GM12878 (cell line): ENCODE data around the gene CDYL. TPM values are rescaled to one million over a fixed set of nuclear protein-coding genes. Genes with fewer than 3 reads are reported as not detected.

Experiments
- ATAC-seq: fragments of 200-7000 bp; cut with Tn5 transposase; 3 replicates; pipeline ENCODE4 v1.9.1; 2020; ENCODE audit warnings: mild to moderate bottlenecking, moderate library complexity
- BruUV-seq: library from RNA; stranded (reverse); fragments of 400-500 nt; replicated peaks from 2 replicates; lab custom pipeline; 2021; lab: Mats Ljungman, UMichigan
- CTCF ChIA-PET: fragments of 300-600 bp; sonication (Branson Sonifier 250); formaldehyde crosslinking; extraction: SDS; loops from one replicate; lab custom pipeline; 2021; ENCODE audit warnings: inconsistent platforms; lab: Yijun Ruan, JAX
- POLR2A ChIA-PET: fragments of 350-600 bp; formaldehyde crosslinking; extraction: SDS; loops from one replicate; lab custom pipeline; 2021; ENCODE audit warnings: inconsistent platforms; lab: Charles Lee
- RAD21 ChIA-PET: fragments of 300-600 bp; sonication (Branson Sonifier 250); formaldehyde crosslinking; loops from one replicate; lab custom pipeline; 2023; ENCODE audit warnings: antibody characterized with exemption; ENCODE audit not compliant: unreplicated experiment; lab: Charles Lee
- SMC1A ChIA-PET: fragments of 300-600 bp; sonication (Branson Sonifier 250); formaldehyde crosslinking; loops from one replicate; lab custom pipeline; 2023; ENCODE audit not compliant: unreplicated experiment, uncharacterized antibody; lab: Charles Lee
- DNase-seq: peaks from one replicate; pipeline ENCODE4 v3.0.0-alpha.2; 2011; ENCODE audit warnings: low read depth, low spot score
- FAIRE-seq: peaks from 3 replicates; lab custom pipeline; 2011; peaks lifted over from hg19 to GRCh38; lab: Jason Lieb, UNC
- H2AFZ ChIP-seq: 2 replicates; pipeline ENCODE4 v1.6.0; 2011; ENCODE audit warnings: low read depth, low read length, control low read depth; ENCODE audit not compliant: control insufficient read depth
- H3K27ac ChIP-seq: 2 replicates; pipeline ENCODE4 v1.5.1; 2011; ENCODE audit warnings: control low read depth; ENCODE audit not compliant: control insufficient read depth, insufficient read depth
- H3K27me3 ChIP-seq, 2 experiments: replicated peaks in 1 of 2; 2 replicates each; pipeline versions ENCODE4 v1.6.0 to v1.6.1; 2011; ENCODE audit warnings: low read length in 1 of 2; ENCODE audit not compliant: control insufficient read depth in 2 of 2, insufficient read depth in 2 of 2
- H3K36me3 ChIP-seq, 2 experiments: 2 replicates each; pipeline ENCODE4 v1.5.1; 2011; ENCODE audit warnings: low read length in 1 of 2; ENCODE audit not compliant: control insufficient read depth in 2 of 2, insufficient read depth in 2 of 2
- H3K4me1 ChIP-seq: 2 replicates; pipeline ENCODE4 v1.6.1; 2011; ENCODE audit warnings: mild to moderate bottlenecking, low read length, moderate library complexity, mixed read lengths; ENCODE audit not compliant: control insufficient read depth, insufficient read depth
- H3K4me2 ChIP-seq: 2 replicates; pipeline ENCODE4 v1.6.0; 2011; ENCODE audit warnings: control low read depth; ENCODE audit not compliant: control insufficient read depth, insufficient read depth
- H3K4me3 ChIP-seq: fragments of 200-600 bp; sonication (generic); 2 replicates; pipeline ENCODE4 v1.5.1; 2016
- H3K79me2 ChIP-seq: 2 replicates; pipeline ENCODE4 v1.6.0; 2011; ENCODE audit warnings: low read length; ENCODE audit not compliant: control insufficient read depth, insufficient read depth
- H3K9ac ChIP-seq: 2 replicates; pipeline ENCODE4 v1.8.0; 2011; ENCODE audit warnings: low read length, control low read depth, mixed read lengths; ENCODE audit not compliant: control insufficient read depth, insufficient read depth
- H3K9me3 ChIP-seq: replicated peaks from 3 replicates; pipeline ENCODE4 v1.5.1; 2011; ENCODE audit warnings: mild to moderate bottlenecking, low read length; ENCODE audit not compliant: control insufficient read depth, insufficient read depth
- H4K20me1 ChIP-seq: 2 replicates; pipeline ENCODE4 v1.6.0; 2011; ENCODE audit not compliant: control insufficient read depth, insufficient read depth
- CEBPB ChIP-seq, 2 experiments: fragments of 150-350 bp in 1 of 2; IDR thresholded peaks; 2 replicates each; pipeline ENCODE4 v1.6.1; 2012 to 2014; ENCODE audit warnings: low read depth in 2 of 2, low read length in 2 of 2, borderline replicate concordance in 1 of 2, inconsistent platforms in 1 of 2
- EZH2 ChIP-seq: IDR thresholded peaks from 2 replicates; pipeline ENCODE4 v1.6.1; 2012; ENCODE audit warnings: low read depth, mild to moderate bottlenecking, control low read depth, inconsistent platforms, low read length, borderline replicate concordance; ENCODE audit not compliant: control insufficient read depth
- HCFC1 ChIP-seq: fragments of 150-350 bp; IDR thresholded peaks from 2 replicates; pipeline ENCODE4 v1.6.1; 2014; ENCODE audit warnings: low read length
- MXI1 ChIP-seq: fragments of 150-350 bp; IDR thresholded peaks from 2 replicates; pipeline ENCODE4 v1.6.1; 2011; ENCODE audit warnings: low read depth, mild to moderate bottlenecking, inconsistent platforms, low read length, improper control_type of control experiment
- NFXL1 ChIP-seq: fragments of 450-650 bp; IDR thresholded peaks from 2 replicates; pipeline ENCODE4 v1.6.1; 2017; ENCODE audit warnings: antibody characterized with exemption, mild to moderate bottlenecking, borderline replicate concordance
- ZBED1 ChIP-seq: IDR thresholded peaks from 2 replicates; pipeline ENCODE4 v1.6.1; 2016; ENCODE audit warnings: borderline replicate concordance
- WGBS: methylation state at CpG from one replicate; pipeline ENCODE4 v1.1.6; 2016; ENCODE audit warnings: low lambda C conversion rate; ENCODE audit not compliant: insufficient replicate concordance, insufficient coverage; ENCODE audit errors: missing lambda C conversion rate; 5-methylcytosine and 5-hydroxymethylcytosine counted together
- in situ Hi-C: fragments of 300-500 bp; cut with MboI; formaldehyde crosslinking; loops from 9 replicates; pipeline ENCODE4 v1.14.3; 2018; ENCODE audit warnings: mixed read lengths
- intact Hi-C: fragments of 100-400 bp; cut with micrococcal nuclease; formaldehyde crosslinking; loops from one replicate; pipeline ENCODE4 v1.14.2; 2022; ENCODE audit not compliant: unreplicated experiment
- polyA plus RNA-seq, 11 experiments: library from polyadenylated mRNA; depleted of rRNA in 4 of 11; unstranded in 6 of 11; stranded (reverse) in 5 of 11; fragments of >200 nt; fragmentation: Nextera tagmentation in 4 of 11; fragmentation: Illumina TruSeq in 1 of 11; extraction: Ambion mirVana in 4 of 11; extraction: Trizol in 1 of 11; gene quantifications; 1 replicate in 1 of 11; 2 replicates in 10 of 11; pipeline versions ENCODE4 v1.2.1 to v1.2.3, GENCODE V29; 2011 to 2016; ENCODE audit warnings: inconsistent platforms in 2 of 11, missing spikeins in 2 of 11, low read depth in 1 of 11
- total RNA-seq, 4 experiments: library from RNA; depleted of rRNA in 3 of 4; stranded (reverse); fragments of >200 nt in 3 of 4; fragmentation: Illumina TruSeq in 1 of 4; extraction: Trizol in 1 of 4; gene quantifications; 2 replicates each; pipeline versions ENCODE4 v1.2.1 to v1.2.3, GENCODE V29; 2013 to 2021
- TF ChIP-seq, protein P1 (sequence below), 3 experiments: IDR thresholded peaks in 2 of 3; conservative IDR thresholded peaks in 1 of 3; 2 replicates each; pipeline ENCODE4 v1.5.1; 2011; ENCODE audit warnings: low read depth in 3 of 3, low read length in 3 of 3, mild to moderate bottlenecking in 3 of 3, control low read depth in 2 of 3, moderate library complexity in 2 of 3, inconsistent platforms in 1 of 3, mixed read lengths in 1 of 3; ENCODE audit not compliant: control insufficient read depth in 2 of 3, insufficient read depth in 1 of 3; ENCODE audit errors: extremely low read depth in 1 of 3

The CDYL gene
- total and polyA plus RNA-seq, 10 of the 15 experiments (the other 5 are each of a cell fraction or from before 2014, with no cell fraction given) = 9.3 to 61.2 (median 28.5) TPM

DNA sequence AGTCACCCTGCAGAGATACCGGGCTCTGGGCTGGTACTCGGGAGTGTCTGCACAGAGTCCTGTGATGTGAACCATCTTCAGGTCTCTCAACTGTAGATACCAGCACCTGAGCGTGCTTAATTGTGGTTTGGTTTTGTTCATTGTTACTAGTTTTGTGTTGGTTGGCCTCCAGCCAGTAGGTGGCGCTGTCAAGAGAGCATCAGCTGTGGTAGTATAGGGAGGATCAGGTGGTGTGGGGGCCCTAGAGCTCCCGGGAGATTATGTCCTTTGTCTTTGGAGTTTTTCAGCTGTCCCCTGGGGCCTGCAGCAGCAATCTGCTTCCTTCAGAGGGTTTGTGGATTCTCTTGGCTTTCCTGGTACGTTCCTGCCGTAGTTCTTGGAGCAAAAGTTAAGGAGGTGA is 67.9 kb downstream of the CDYL start:
- no peak overlapping the region for H3K27ac ChIP-seq
- no peaks in the 10 kb centered on the region for H4K20me1 ChIP-seq
- ChIA-PET POLR2A (no interaction called here), CTCF (interaction anchor here (0.8 to 1.1 kb wide), 3 partner anchors 9 to 41 kb away, joined by 3 to 6 read pairs (median 3); no protein-coding TSS in a partner anchor), RAD21 (interaction anchor here (1.2 kb wide), 1 partner anchor 33 kb away, joined by 7 read pairs; no protein-coding TSS in a partner anchor), SMC1A (interaction anchor here (1.3 to 2.0 kb wide), 5 partner anchors 15 to 84 kb away, joined by 4 to 7 read pairs (median 4); no protein-coding TSS in a partner anchor)
- H3K9ac ChIP-seq = no peak overlapping the region
- WGBS = 97% methylated on average over 7 of the region's 7 CpGs
- H3K4me3 ChIP-seq = no peak overlapping the region
- no peaks in the 10 kb centered on the region for H3K4me1 ChIP-seq
- no peak for TF ChIP-seq HCFC1
- TF ChIP-seq, protein P1, sequence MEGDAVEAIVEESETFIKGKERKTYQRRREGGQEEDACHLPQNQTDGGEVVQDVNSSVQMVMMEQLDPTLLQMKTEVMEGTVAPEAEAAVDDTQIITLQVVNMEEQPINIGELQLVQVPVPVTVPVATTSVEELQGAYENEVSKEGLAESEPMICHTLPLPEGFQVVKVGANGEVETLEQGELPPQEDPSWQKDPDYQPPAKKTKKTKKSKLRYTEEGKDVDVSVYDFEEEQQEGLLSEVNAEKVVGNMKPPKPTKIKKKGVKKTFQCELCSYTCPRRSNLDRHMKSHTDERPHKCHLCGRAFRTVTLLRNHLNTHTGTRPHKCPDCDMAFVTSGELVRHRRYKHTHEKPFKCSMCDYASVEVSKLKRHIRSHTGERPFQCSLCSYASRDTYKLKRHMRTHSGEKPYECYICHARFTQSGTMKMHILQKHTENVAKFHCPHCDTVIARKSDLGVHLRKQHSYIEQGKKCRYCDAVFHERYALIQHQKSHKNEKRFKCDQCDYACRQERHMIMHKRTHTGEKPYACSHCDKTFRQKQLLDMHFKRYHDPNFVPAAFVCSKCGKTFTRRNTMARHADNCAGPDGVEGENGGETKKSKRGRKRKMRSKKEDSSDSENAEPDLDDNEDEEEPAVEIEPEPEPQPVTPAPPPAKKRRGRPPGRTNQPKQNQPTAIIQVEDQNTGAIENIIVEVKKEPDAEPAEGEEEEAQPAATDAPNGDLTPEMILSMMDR (IDR thresholded peaks at IDR 0.05 in 2 of 3, conservative IDR thresholded peaks at IDR 0.05 in 1 of 3; ENCODE audit: control insufficient read depth in 2 of 3, extremely low read depth in 1 of 3, insufficient read depth in 1 of 3, low read depth in 3 of 3, low read length in 3 of 3) = peak in 2 of 3 experiments; percentile 34; a peak in 2 of 6 replicates
- H3K79me2 ChIP-seq = peaks cover 62% of the 10 kb centered on the region
- ATAC-seq (no peak), FAIRE-seq (no peak), DNase-seq (no peak)
- no peak overlapping the region for H2AFZ ChIP-seq
- intact Hi-C loops (no loop called here), in situ Hi-C loops (no loop called here)
- no peaks in the 10 kb centered on the region for H3K27me3 ChIP-seq
- no TSS peak for BruUV-seq
- H3K4me2 ChIP-seq = no peak overlapping the region
- peaks cover 8% of the 10 kb centered on the region for H3K9me3 ChIP-seq
- H3K36me3 ChIP-seq = no peaks in the 10 kb centered on the region

DNA sequence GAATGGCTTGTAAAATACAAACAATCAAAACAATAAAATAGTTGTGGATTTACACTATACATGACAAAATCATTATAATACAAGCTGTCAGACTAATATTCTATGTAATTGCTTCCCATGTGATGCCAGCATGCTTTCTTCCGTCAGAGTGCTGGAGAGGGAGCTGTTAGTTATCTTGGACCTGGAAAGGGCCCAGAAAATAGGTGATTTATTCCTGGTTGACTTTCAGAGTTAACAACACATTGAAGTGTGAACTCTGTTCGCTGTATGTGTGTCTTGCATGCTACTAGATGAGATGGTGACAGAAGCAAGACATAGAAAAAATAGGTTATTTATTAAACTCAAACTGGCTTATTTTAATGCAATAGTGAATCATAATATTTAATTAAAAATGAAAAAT is 70.2 kb downstream of the CDYL start:
- H3K4me1 ChIP-seq = no peaks in the 10 kb centered on the region
- H3K4me2 ChIP-seq = no peak overlapping the region
- no peaks in the 10 kb centered on the region for H3K27me3 ChIP-seq
- peaks cover 8% of the 10 kb centered on the region; the same call in 2 of the 3 replicates for H3K9me3 ChIP-seq
- DNase-seq = no peak
- intact Hi-C loops (no loop called here), in situ Hi-C loops (no loop called here)
- no peak overlapping the region for H2AFZ ChIP-seq
- CTCF ChIA-PET = interaction anchor here (0.9 kb wide), 1 partner anchor 137 kb away, joined by 3 read pairs; no protein-coding TSS in a partner anchor
- H3K36me3 ChIP-seq = no peaks in the 10 kb centered on the region
- BruUV-seq = no TSS peak
- no peak overlapping the region for H3K9ac ChIP-seq
- peaks cover 66% of the 10 kb centered on the region for H3K79me2 ChIP-seq
- FAIRE-seq = no peak
- ATAC-seq = no peak
- TF ChIP-seq NFXL1 (no peak), CEBPB (IDR thresholded peaks at IDR 0.05; ENCODE audit: borderline replicate concordance in 1 of 2, low read depth in 2 of 2, low read length in 2 of 2) (no peak), MXI1 (no peak), EZH2 (no peak), ZBED1 (no peak)
- H3K27ac ChIP-seq = no peak overlapping the region
- SMC1A ChIA-PET = interaction anchor here (4.6 kb wide), 1 partner anchor 65 kb away, joined by 25 read pairs; no protein-coding TSS in a partner anchor
- H4K20me1 ChIP-seq = no peaks in the 10 kb centered on the region
- 98% methylated on average over 2 of the region's 2 CpGs for WGBS
- H3K4me3 ChIP-seq = no peak overlapping the region
- RAD21 ChIA-PET = no interaction called here
- POLR2A ChIA-PET = interaction anchor here (1.5 kb wide), 1 partner anchor 69 kb away, joined by 3 read pairs; no protein-coding TSS in a partner anchor
